HL-60 (cell line): ENCODE measurements around the gene IPCEF1.

Source experiments
- DNase-seq, 2 experiments: peaks; one replicate each; pipeline ENCODE4 v3.0.0-alpha.2; 2010 to 2020; ENCODE audit warnings: low read depth in 1 of 2, low spot score in 1 of 2
- H3K27ac ChIP-seq: fragments of 250-450 bp; sonication (Bioruptor Pico); replicated peaks from 2 replicates; pipeline ENCODE4 v1.5.1; 2020; ENCODE audit warnings: mild to moderate bottlenecking, moderate library complexity
- H3K27me3 ChIP-seq: fragments of 250-450 bp; sonication (Bioruptor Pico); 2 replicates; pipeline ENCODE4 v1.5.1; 2021; ENCODE audit warnings: mild to moderate bottlenecking, moderate library complexity; ENCODE audit not compliant: insufficient read depth, poor library complexity, severe bottlenecking
- H3K4me3 ChIP-seq: replicated peaks from 2 replicates; pipeline ENCODE4 v1.5.1; 2011; ENCODE audit warnings: mild to moderate bottlenecking, control low read depth, low read length; ENCODE audit not compliant: insufficient read depth
- CTCF ChIP-seq: IDR thresholded peaks from one replicate; pipeline ENCODE4 v1.5.1; 2011; ENCODE audit warnings: low read length, control low read depth, inconsistent platforms; ENCODE audit not compliant: insufficient read depth
- GABPA ChIP-seq: IDR thresholded peaks from 2 replicates; pipeline ENCODE4 v1.6.1; 2012; ENCODE audit warnings: low read depth
- POLR2AphosphoS5 ChIP-seq: IDR thresholded peaks from 2 replicates; pipeline ENCODE4 v1.6.1; 2012; ENCODE audit warnings: low read depth
- REST ChIP-seq: IDR thresholded peaks from 2 replicates; pipeline ENCODE4 v1.6.1; 2012; ENCODE audit warnings: low read depth; ENCODE audit not compliant: insufficient replicate concordance
- SPI1 ChIP-seq: IDR thresholded peaks from 2 replicates; pipeline ENCODE4 v1.6.1; 2012; ENCODE audit warnings: low read depth, mild to moderate bottlenecking, borderline replicate concordance

Gene IPCEF1

GRCh38 chr6:154245506-154245905, 111.1 kb downstream of the IPCEF1 start:
- Histone ChIP-seq H3K4me3 (no peak overlapping the region), H3K27ac (no peak overlapping the region), H3K27me3 (no peaks in the 10 kb centered on the region)
- TF ChIP-seq CTCF (no peak), SPI1 (no peak), POLR2AphosphoS5 (no peak), REST (no peak), GABPA (no peak)
- DNase-seq, result no peak

- Histone ChIP-seq H3K4me3 (no peak overlapping the region), H3K27me3 (no peaks in the 10 kb centered on the region)
- no peak for TF ChIP-seq GABPA
- no peak for TF ChIP-seq CTCF
- TF ChIP-seq SPI1, result no peak
- TF ChIP-seq POLR2AphosphoS5, result no peak
- no peak for TF ChIP-seq REST
Observed at GRCh38 chr6:154243793-154244750, 112.5 kb downstream of the IPCEF1 start.

GRCh38 chr6:154242617-154243357, 113.8 kb downstream of the IPCEF1 start:
- no peaks in the 10 kb centered on the region for H3K27me3 ChIP-seq
- no peak overlapping the region for H3K27ac ChIP-seq
- DNase-seq, result no peak
- H3K4me3 ChIP-seq, result no peak overlapping the region
- TF ChIP-seq REST, result no peak
- no peak for TF ChIP-seq POLR2AphosphoS5
- TF ChIP-seq SPI1, result no peak
- TF ChIP-seq GABPA, result no peak
- TF ChIP-seq CTCF, result no peak

More at GRCh38 chr6:154243793-154244750, 112.5 kb downstream of the IPCEF1 start:
- no peak overlapping the region for H3K27ac ChIP-seq
- no peak for DNase-seq
